ENCODE data around the gene WIPI1.
"Not testable (repeated sequence)": the region's sequence is repeated elsewhere in the genome, so short reads cannot be mapped to it uniquely, and the experiment has no call there.

Gene WIPI1

DNA sequence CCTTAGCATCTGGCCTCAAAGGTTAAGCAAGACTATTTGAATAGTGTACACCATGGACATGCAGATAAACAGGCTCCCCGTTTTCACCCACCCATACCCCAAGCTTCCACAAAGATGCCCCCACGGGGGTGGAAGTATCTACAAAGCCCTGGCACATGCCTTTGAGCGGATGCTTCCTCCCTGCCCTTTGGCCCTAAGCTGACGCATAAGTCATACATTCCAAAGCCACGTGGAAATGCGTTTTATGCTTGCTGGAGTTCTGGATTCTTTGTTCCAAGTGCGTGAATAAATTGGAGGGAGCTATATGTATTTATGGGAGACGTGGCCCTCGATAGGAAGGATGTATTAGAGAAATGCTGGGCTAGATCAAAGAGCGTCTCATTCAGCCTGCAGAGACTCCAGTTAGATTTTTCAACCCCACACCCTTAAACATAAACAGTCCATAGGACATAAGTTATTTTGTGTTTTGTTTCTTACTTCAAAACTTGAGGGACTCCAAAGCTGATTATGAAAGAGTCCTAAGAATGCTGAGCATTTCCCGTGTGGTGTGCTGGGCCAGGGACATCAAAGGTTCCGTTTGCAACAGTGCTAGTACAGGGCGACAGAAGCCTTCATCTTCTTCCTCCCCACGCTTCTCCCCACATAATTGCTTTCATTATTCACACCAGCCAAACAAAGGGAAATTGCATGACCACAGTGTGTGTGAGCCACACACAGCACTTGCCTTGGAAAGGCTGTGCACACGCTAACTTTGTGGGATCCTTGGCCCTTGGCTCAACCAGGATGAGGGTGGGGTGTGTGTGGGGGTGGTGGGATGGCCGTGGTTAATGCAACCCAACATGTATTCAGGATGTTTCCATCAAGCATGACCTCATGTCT is 73.6 kb downstream of the WIPI1 start:
- DNase-seq = peak; percentile 45

DNA sequence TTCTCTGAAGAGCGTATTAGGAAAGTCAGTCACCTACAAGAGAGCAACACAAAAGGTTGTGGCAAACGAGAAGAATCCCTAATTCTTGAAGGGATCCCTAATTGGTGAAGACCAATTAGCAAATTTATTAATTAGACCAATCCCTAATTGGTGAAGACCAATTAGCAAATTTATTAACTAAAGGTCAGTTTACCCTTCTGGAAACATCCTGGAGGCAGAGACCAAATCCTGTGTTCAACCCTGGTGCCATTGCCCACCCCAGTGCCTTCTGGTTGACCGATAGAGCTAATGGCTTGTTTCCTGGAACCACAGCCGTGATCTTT is 74.2 kb downstream of the WIPI1 start:
- DNase-seq = no peak

DNA sequence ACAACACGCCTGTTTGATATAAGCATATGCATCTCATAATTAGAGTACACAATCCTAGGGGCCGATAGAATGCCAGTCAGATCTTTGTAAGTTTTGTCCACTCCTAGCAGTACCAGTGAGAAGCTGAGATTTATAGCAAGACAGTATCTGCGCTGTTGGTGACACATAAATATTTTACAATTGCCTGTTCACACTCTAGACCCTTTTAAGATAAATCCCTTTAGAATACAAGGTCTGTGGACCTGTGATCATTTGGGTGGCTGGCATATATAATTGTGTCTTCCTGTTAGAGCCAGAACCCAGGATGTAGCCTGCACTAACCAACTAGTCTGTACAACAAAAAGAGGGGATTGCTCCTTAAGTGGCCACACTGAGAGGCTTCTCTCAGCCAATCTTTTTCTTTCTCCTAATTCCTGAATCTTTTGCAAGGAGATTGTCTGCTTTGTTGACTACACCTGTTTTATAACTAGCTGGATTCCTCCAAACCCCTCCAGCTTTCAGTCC is 74.7 kb downstream of the WIPI1 start:
- no peak for DNase-seq

DNA sequence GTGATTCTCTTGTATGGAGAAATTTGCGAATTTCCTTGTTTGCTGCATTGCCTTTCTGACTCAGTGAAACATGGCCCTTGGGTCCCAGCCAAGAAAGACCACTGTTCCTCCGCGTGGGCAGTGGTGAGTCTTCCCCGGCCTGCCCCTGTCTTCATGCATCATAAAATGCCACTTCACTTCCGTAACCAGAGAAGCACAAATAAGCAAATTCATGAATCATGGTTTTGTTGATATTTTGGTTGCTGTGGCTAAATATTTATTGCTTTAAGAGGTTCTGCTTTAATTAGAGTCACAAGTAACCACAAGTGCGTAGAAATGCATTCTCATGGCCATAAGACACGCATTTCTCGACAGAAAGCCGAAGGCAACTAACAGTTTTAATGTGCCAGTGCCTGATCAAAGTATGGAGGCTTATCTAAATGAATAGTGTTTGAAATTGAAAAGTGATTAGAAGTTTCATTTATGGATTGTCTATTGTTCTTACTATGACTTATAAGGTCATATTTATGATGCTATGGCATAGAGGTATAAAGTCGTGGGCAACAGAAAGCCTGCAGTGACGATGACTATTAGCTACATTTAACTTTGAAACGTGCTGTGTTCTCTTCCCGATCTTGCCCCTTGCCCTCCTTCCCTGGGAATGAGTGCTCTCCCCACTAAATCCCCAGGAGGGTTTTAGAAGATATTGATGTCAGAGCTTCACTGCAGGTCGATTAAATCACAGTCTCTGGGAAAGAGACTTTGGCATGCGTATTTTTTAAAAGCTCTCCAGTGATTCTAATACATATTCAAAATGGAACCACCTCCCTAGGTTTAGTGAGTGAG is 76.0 kb downstream of the WIPI1 start:
- DNase-seq = peak; percentile 42

DNA sequence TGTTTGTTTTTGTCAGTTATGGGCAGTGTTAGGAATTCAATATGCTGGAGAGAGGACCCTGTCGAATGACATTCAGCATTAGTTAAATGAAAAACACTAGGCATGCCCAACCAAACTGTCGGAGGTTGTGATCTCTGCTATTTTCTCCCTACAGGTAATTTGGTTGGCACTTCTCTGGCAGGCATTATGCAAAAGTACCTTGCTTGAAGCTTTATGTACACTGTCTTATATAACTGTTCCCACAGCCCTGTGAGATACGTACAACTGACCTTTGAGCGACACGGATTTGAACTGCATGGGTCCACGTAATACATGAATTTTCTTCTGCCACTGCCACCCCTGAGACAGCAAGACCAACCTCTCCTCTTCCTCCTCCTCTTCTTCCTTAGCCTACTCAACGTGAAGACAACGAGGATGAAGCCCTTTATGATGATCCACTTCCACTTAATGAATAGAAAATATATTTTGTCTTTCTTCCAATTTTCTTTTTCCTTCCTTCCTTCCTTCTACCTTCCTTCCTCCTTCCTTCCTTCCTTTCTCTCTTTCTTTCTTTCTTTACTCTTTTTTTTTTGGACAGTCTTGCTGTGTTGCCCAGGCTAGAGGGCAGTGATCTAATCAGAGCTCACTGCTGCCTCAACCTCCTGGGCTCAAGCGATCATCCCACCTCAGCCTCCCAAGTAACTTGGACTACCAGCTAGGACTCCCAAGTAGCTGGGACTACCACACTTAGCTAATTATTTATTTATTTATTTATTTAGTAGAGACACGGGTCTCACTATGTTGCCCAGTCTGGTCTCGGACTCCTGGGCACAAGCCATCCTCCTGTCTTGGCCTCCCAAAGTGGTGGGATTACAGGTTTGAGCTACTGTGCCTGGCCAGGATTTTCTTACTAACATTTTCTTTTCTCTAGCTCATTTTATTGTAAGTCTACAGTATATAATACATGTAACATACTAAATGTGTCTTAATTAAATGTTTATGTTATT is 77.3 kb downstream of the WIPI1 start:
- DNase-seq = no peak

DNA sequence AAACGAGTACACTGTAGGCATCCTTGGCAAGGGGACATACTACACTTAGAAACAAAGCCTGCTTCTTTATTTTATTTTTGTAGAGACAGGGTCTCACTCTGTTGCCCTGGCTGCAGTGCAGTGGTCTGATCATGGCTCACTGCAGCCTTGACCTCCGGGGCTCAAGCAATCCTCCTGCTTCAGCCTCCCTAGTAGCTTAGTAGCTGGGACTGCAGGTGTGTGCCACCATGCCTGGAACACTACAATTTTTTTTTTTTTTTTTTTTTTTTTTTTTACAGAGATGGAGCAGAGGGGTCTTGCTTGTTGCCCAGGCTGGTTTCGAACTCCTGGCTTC is 78.2 kb downstream of the WIPI1 start:
- DNase-seq = no peak

DNA sequence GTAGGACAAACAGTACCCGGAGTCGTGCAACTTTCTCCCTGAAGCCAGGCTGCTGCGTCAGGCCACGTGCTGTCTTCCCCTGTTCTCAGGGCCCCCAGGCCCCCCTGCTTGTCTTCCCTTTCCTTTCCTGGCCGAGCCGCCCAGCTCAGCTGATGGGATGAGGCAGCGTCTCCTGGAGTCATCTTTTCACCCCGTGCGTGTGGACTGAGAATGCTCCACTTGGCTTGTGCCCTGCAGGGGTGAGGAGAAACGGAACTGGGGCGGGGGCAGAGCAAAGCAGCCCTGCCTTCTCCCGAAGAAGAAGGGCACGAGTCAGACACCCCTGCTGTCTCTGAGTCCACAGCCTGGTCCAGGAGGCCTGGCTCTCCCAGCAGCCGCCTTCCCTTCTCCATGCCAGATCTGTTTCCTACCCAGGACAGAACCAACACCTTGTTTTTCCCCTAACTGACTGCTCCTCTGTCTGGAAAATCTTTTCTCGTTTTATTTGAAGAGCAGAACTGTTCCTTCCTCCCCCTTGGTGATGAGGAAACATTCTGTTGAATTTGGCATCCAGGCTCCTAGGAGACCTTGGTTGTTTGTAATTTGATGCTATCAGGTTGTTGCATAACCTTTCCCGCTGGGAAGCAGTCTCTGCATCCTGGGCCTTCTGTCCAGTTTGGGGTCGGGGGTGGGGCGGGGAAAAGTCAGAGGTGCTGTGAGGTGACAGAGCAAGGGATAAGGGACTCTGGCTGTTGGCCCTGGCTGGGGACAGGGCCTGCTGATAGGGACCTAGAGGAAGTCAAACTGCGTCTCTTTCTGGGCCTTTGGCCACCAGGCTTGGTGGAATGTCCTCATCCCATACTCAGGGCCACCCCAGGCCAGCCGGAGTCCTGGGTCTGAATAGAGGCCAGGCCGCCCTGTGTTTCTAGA is 78.8 kb downstream of the WIPI1 start:
- DNase-seq = peak; percentile 90

DNA sequence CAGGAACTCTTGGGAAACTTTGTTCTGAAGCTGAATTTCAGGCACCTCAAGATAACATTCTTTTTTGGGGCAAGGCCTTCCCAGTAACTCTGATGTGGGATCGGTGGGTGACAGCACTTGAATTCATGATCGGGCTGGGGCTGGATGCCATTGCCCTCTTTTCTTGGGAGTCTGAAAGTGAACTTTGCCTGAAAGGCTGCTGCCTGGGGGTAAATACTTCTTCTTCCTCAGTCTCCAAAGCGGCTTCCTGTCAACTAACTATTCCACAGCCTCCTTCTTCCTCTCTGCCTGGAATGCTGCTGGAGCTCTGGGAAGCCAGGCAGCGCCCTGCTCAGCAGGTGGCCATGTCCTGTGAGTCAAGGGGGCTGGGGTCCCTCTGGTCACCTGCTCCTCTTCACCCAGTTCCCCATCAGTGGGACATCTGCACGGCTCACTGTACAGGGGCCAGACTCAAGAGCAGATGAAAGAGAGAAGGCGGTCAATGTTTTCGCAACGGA is 79.5 kb downstream of the WIPI1 start:
- no peak for DNase-seq

DNA sequence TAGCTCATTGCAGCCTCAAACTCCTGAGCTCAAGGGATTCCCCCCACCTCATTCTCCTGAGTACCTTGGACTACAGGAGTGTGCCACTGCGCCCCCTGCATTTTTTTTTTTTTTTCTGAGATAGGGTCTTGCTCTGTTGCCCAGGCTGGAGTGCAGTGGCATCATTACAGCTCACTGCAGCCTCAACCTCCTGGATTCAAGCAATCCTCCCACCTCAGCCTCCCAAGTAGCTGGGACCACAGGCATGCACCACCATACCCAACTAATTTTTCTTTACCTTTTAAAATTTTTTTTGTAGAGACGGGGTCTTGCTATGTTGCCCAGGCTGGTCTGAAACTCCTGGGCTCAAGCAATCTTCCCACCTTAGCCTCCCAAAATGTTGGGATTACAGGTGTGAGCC is 81.1 kb downstream of the WIPI1 start:
- not testable (repeated sequence) for DNase-seq

DNA sequence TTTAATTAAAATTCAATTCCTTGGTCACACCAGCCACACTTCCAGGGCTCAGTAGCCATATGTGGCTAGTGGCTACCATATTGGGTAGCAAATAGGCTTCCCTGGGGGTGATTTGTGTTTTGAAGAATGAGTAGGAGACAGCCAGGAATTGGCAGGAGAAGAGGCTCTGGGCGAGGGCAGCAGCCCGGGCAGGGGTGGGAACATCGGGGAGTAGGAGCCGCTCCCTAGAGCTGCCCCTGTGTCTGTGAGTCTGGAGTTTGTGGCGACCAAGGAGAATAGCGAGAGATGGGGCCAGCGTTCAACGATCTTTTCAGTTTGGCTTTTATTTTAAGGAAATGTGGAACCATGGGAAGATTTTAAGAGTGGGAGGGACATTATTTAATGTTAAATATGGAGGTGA is 81.7 kb downstream of the WIPI1 start:
- no peak for DNase-seq
